CD4-positive, alpha-beta T cell treated with Interleukin-15 for 1 hour (primary cell): ENCODE results near the gene H2AZ2.
"Not testable (repeated sequence)": the region's sequence is repeated elsewhere in the genome, so short reads cannot be mapped to it uniquely, and the experiment has no call there.

ENCODE experiments used
- DNase-seq: peaks from one replicate; pipeline ENCODE4 v3.0.0-alpha.2; 2020

The H2AZ2 gene

GRCh38 chr7:44811093-44811492 lies 36.8 kb downstream of the H2AZ2 start:
- DNase-seq = no peak

GRCh38 chr7:44808914-44809393 lies 38.9 kb downstream of the H2AZ2 start:
- no peak for DNase-seq

- no peak for DNase-seq
Measured at GRCh38 chr7:44805950-44806349, 41.9 kb downstream of the H2AZ2 start.

GRCh38 chr7:44803828-44804519 lies 43.9 kb downstream of the H2AZ2 start:
- DNase-seq = not testable (repeated sequence)

GRCh38 chr7:44802418-44803025 lies 45.4 kb downstream of the H2AZ2 start:
- DNase-seq = no peak

GRCh38 chr7:44801890-44802289 lies 46.0 kb downstream of the H2AZ2 start:
- DNase-seq = no peak

GRCh38 chr7:44799939-44800338 lies 47.9 kb downstream of the H2AZ2 start:
- no peak for DNase-seq

- DNase-seq = no peak
Measured at GRCh38 chr7:44798649-44799305, 49.1 kb downstream of the H2AZ2 start.

GRCh38 chr7:44797329-44798258 lies 50.3 kb downstream of the H2AZ2 start:
- peak; percentile 89 for DNase-seq

- peak; percentile 98 for DNase-seq
Measured at GRCh38 chr7:44796504-44797328, 51.2 kb downstream of the H2AZ2 start, which contains the start of gene PPIA. Gene PPIA, plus strand, starts transcription at chr7:44796681. Its CDS starts 44 bp downstream, at chr7:44796725.

GRCh38 chr7:44796034-44796503 lies 51.8 kb downstream of the H2AZ2 start:
- DNase-seq = no peak

GRCh38 chr7:44794331-44794730 lies 53.6 kb downstream of the H2AZ2 start:
- DNase-seq = no peak

GRCh38 chr7:44793919-44794318 lies 54.0 kb downstream of the H2AZ2 start:
- DNase-seq = no peak

- DNase-seq = no peak
Measured at GRCh38 chr7:44791278-44792219, 56.3 kb downstream of the H2AZ2 start.

- no peak for DNase-seq
Measured at GRCh38 chr7:44789990-44790389, 57.9 kb downstream of the H2AZ2 start.

- no peak for DNase-seq
Measured at GRCh38 chr7:44787762-44788161, 60.1 kb downstream of the H2AZ2 start.

GRCh38 chr7:44787041-44787440 lies 60.8 kb downstream of the H2AZ2 start:
- DNase-seq = peak; percentile 32

GRCh38 chr7:44785218-44785617 lies 62.7 kb downstream of the H2AZ2 start:
- DNase-seq = not testable (repeated sequence)

- no peak for DNase-seq
Measured at GRCh38 chr7:44784364-44784763, 63.5 kb downstream of the H2AZ2 start.

GRCh38 chr7:44783407-44783806 lies 64.5 kb downstream of the H2AZ2 start:
- DNase-seq = no peak

- no peak for DNase-seq
Measured at GRCh38 chr7:44782460-44782859, 65.4 kb downstream of the H2AZ2 start.
